Natural killer cell (primary cell): Measurements from ENCODE around the gene PLOD1. TPM values are rescaled to one million over a fixed set of nuclear protein-coding genes. Genes with fewer than 3 reads are reported as not detected.

Experiments
- ATAC-seq, 3 donors: fragments of 150-1000 bp in 2 of 3; fragments of 200-7000 bp in 1 of 3; cut with Tn5 transposase; 1 replicate in 1 of 3; 2 replicates in 2 of 3; pipeline ENCODE4 v1.10.0; 2021; ENCODE audit warnings: mild to moderate bottlenecking in 2 of 3, moderate library complexity in 2 of 3
- DNase-seq, 2 donors: peaks; one replicate each; pipeline versions ENCODE4 v3.0.0 to v3.0.0-alpha.2; 2013 to 2021; ENCODE audit warnings: mixed read lengths in 1 of 2
- H3K27ac ChIP-seq: one replicate; pipeline ENCODE4 v1.5.1; 2013; ENCODE audit warnings: mild to moderate bottlenecking, low read length
- H3K27me3 ChIP-seq: one replicate; pipeline ENCODE4 v1.6.1; 2013; ENCODE audit warnings: low read length; ENCODE audit not compliant: control insufficient read depth, insufficient read depth
- H3K36me3 ChIP-seq: one replicate; pipeline ENCODE4 v1.6.1; 2013; ENCODE audit warnings: low read length; ENCODE audit not compliant: control insufficient read depth, insufficient read depth
- H3K4me1 ChIP-seq: one replicate; pipeline ENCODE4 v1.6.1; 2013; ENCODE audit warnings: low read length; ENCODE audit not compliant: control insufficient read depth, insufficient read depth
- H3K4me3 ChIP-seq: one replicate; pipeline ENCODE4 v1.5.1; 2013; ENCODE audit warnings: low read length
- H3K9me3 ChIP-seq: one replicate; pipeline ENCODE4 v1.6.1; 2013; ENCODE audit warnings: low read length; ENCODE audit not compliant: control insufficient read depth, insufficient read depth
- H3K27ac Mint-ChIP-seq, 2 donors: one replicate each; pipeline ENCODE4 v1.8.0; 2022; ENCODE audit warnings: mild to moderate bottlenecking in 2 of 2, mixed read lengths in 2 of 2, moderate library complexity in 1 of 2
- H3K27me3 Mint-ChIP-seq, 2 donors: one replicate each; pipeline ENCODE4 v1.8.0; 2022; ENCODE audit warnings: low read depth in 2 of 2, mixed read lengths in 2 of 2
- H3K36me3 Mint-ChIP-seq: one replicate; pipeline ENCODE4 v1.8.0; 2022; ENCODE audit warnings: mixed read lengths
- H3K4me1 Mint-ChIP-seq, 2 donors: one replicate each; pipeline ENCODE4 v1.8.0; 2022; ENCODE audit warnings: mixed read lengths in 2 of 2
- H3K4me3 Mint-ChIP-seq: one replicate; pipeline ENCODE4 v1.8.0; 2022; ENCODE audit warnings: mild to moderate bottlenecking, moderate library complexity, mixed read lengths
- H3K9me3 Mint-ChIP-seq, 2 donors: one replicate each; pipeline ENCODE4 v1.8.0; 2022; ENCODE audit warnings: mixed read lengths in 2 of 2
- WGBS: methylation state at CpG from one replicate; pipeline ENCODE4 v1.1.7; 2013; ENCODE audit warnings: missing lambda C conversion rate; ENCODE audit not compliant: insufficient coverage; 5-methylcytosine and 5-hydroxymethylcytosine counted together
- intact Hi-C: fragments of 100-400 bp; cut with micrococcal nuclease; formaldehyde crosslinking; loops from one replicate; pipeline ENCODE4 v1.14.2; 2022
- total RNA-seq, 4 donors: library from RNA; stranded (reverse); fragments of 120-200 nt in 1 of 4; gene quantifications; one replicate each; pipeline versions ENCODE4 v1.2.3 to v1.2.4, GENCODE V29; 2013 to 2022
- TF ChIP-seq, protein P1 (sequence below): fragments of 200-600 bp; IDR thresholded peaks from one replicate; pipeline ENCODE4 v1.8.0; 2022; ENCODE audit warnings: antibody characterized with exemption

PLOD1 gene
- total RNA-seq, 3 donors from 2014 or later (not counting 1 experiment from before 2014, with no cell fraction given), result 69.8 to 80.5 (median 80.4) TPM

DNA sequence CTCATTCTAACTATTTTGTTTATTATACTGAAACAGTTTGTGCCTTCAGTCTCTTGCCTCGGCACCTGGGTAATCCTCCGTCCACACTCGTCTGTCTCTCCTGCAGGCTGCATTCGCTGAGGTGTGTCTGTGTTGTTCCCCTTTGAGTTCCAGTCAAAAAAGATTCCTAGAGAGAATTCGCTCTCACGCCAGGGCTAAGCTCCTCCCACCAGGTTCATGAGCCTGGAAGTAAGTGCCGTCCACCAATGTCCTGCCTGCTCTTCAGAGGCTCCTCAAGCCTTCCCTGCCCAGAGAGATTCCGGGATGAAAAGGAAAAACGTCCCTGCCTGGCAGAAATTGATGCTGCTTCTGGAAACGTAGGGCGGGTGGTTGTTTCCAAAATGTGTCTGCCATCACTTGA is 21.2 kb upstream of the PLOD1 start:
- H3K4me3 Mint-ChIP-seq, result no peak overlapping the region
- WGBS, result 89% methylated on average over 11 of the region's 11 CpGs
- no peak overlapping the region for H3K4me3 ChIP-seq
- DNase-seq (no peak), ATAC-seq (no peak)
- H3K36me3 ChIP-seq, result peaks cover 6% of the 10 kb centered on the region
- intact Hi-C loops, result no loop called here
- no peaks in the 10 kb centered on the region for H3K27me3 Mint-ChIP-seq
- H3K27ac Mint-ChIP-seq, result no peak overlapping the region
- TF ChIP-seq, protein P1, sequence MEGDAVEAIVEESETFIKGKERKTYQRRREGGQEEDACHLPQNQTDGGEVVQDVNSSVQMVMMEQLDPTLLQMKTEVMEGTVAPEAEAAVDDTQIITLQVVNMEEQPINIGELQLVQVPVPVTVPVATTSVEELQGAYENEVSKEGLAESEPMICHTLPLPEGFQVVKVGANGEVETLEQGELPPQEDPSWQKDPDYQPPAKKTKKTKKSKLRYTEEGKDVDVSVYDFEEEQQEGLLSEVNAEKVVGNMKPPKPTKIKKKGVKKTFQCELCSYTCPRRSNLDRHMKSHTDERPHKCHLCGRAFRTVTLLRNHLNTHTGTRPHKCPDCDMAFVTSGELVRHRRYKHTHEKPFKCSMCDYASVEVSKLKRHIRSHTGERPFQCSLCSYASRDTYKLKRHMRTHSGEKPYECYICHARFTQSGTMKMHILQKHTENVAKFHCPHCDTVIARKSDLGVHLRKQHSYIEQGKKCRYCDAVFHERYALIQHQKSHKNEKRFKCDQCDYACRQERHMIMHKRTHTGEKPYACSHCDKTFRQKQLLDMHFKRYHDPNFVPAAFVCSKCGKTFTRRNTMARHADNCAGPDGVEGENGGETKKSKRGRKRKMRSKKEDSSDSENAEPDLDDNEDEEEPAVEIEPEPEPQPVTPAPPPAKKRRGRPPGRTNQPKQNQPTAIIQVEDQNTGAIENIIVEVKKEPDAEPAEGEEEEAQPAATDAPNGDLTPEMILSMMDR, result no peak
- no peaks in the 10 kb centered on the region for H3K36me3 Mint-ChIP-seq
- H3K4me1 Mint-ChIP-seq, result peaks cover 14 to 15% of the 10 kb centered on the region in 2 donors
- H3K9me3 Mint-ChIP-seq, result no peaks in the 10 kb centered on the region
- H3K27ac ChIP-seq, result no peak overlapping the region
- H3K4me1 ChIP-seq, result peaks cover 5% of the 10 kb centered on the region
- H3K27me3 ChIP-seq, result no peaks in the 10 kb centered on the region
- H3K9me3 ChIP-seq, result no peaks in the 10 kb centered on the region

DNA sequence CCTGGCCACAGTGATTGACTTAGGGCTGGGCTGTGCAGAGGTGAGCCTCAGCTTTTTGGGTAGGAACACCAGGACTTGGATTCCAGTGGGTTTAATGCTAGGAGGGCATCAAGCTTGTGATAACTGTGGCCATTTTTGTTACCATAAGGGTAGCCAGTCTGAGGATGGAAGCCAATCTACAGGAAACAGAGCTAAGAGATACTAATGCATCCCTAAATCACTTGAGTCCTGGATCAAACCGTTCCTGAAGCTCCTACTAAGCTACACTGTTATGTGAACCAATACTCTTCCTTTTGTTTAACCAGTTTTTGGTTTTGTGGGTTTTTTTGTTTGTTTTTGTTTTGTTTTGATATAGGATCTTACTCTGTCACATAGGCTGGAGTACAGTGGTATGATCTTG is 20.5 kb upstream of the PLOD1 start:
- no peaks in the 10 kb centered on the region for H3K27me3 Mint-ChIP-seq
- no CpG with 5 or more reads among the region's 1 CpG for WGBS
- no peak overlapping the region for H3K4me3 ChIP-seq
- H3K4me1 ChIP-seq, result no peaks in the 10 kb centered on the region
- no peak for ATAC-seq
- TF ChIP-seq, protein P1, result no peak
- no peak overlapping the region for H3K27ac Mint-ChIP-seq
- H3K27ac ChIP-seq, result no peak overlapping the region
- H3K4me3 Mint-ChIP-seq, result no peak overlapping the region
- no peak for DNase-seq
- peaks cover 12% of the 10 kb centered on the region for H3K36me3 ChIP-seq
- H3K9me3 ChIP-seq, result no peaks in the 10 kb centered on the region
- intact Hi-C loops, result no loop called here
- no peaks in the 10 kb centered on the region for H3K27me3 ChIP-seq
- no peaks in the 10 kb centered on the region for H3K9me3 Mint-ChIP-seq
- H3K36me3 Mint-ChIP-seq, result no peaks in the 10 kb centered on the region
- peaks cover 7 to 8% of the 10 kb centered on the region in 2 donors for H3K4me1 Mint-ChIP-seq

DNA sequence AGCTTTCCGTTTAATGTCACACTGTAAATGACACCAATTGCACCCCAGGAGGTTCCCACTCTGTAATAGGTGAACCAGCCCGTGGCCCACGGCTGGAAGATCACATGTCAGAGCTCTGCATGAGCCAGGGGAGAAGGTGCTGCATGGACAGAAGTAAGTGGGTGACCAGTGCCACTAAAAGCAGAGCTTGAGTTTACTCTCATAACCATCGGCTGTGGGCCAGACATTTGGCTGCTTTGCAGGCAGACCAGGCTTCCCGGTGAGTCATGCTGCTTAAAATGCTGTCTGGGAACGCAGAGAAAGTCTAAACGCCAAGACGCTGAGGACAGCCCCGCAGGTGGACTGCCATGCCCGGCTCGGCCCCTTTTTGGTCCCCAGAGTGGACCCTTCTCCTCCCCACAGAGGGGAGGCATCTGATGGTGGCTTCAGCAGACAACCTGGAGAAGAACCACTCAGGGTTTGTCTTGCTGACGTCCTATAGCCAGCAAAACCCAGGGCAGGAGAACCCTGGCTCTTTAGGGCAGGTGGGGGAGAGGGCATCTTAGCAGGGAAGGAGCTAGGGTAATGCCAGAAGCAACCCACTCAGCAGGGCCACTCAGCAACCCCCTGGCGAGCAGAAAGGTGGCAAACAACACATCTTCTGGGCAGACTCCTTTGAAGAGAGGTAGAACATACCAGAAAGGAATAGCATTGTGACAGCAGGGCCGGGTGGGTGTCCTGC is 15.6 kb upstream of the PLOD1 start:
- ATAC-seq (no peak), DNase-seq (no peak)
- Mint-ChIP-seq H3K36me3 (no peaks in the 10 kb centered on the region), H3K9me3 (no peaks in the 10 kb centered on the region), H3K27me3 (no peaks in the 10 kb centered on the region), H3K4me1 (peaks cover 26 to 28% of the 10 kb centered on the region in 2 donors), H3K4me3 (no peak overlapping the region), H3K27ac (no peak overlapping the region)
- Histone ChIP-seq H3K27me3 (no peaks in the 10 kb centered on the region), H3K4me1 (peaks cover 22% of the 10 kb centered on the region), H3K27ac (no peak overlapping the region), H3K9me3 (no peaks in the 10 kb centered on the region), H3K36me3 (peaks cover 42% of the 10 kb centered on the region), H3K4me3 (no peak overlapping the region)
- TF ChIP-seq, protein P1, result no peak
- intact Hi-C loops, result no loop called here
- WGBS, result 92% methylated on average over 14 of the region's 14 CpGs

DNA sequence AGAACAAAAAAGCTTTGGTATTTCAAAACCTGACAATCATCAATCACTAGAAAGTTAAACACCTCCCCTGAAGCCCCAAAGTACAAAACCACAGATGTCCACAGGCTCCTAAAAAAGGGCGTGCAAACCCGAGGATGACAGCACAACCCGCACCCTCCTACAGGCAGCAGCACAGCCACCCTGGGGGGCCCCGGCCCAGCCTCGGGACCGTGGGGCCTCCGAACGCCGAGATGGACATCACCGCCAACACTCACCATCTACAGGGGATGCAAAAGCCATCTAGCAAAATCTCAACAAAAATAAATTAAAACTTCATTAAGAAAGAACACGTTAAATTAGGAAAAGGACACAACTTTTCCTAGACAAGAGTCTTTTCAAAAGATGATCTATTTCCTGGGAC is 14.9 kb upstream of the PLOD1 start:
- peak overlapping the region in 1 of 2 donors; percentile 46 for H3K27ac Mint-ChIP-seq

More for the DNA sequence above, 14.9 kb upstream of the PLOD1 start:
- Histone ChIP-seq H3K9me3 (no peaks in the 10 kb centered on the region), H3K27ac (no peak overlapping the region), H3K4me3 (no peak overlapping the region), H3K27me3 (no peaks in the 10 kb centered on the region), H3K36me3 (peaks cover 42% of the 10 kb centered on the region), H3K4me1 (peaks cover 29% of the 10 kb centered on the region)
- 90% methylated on average over 10 of the region's 11 CpGs for WGBS
- Mint-ChIP-seq H3K27me3 (no peaks in the 10 kb centered on the region), H3K9me3 (no peaks in the 10 kb centered on the region), H3K36me3 (no peaks in the 10 kb centered on the region), H3K4me3 (no peak overlapping the region), H3K4me1 (peaks cover 33 to 34% of the 10 kb centered on the region in 2 donors)
- intact Hi-C loops, result no loop called here
- no peak for DNase-seq
- ATAC-seq, result no peak
- TF ChIP-seq, protein P1, result no peak
